Measurements from ENCODE around the gene ZNF583.

Gene ZNF583

GRCh38 chr19:56441206-56441792 lies 37.2 kb downstream of the ZNF583 start:
- no peak for DNase-seq (ENCODE audit: low read depth in 2 of 3, low spot score in 1 of 3)

GRCh38 chr19:56474308-56474707 lies 70.2 kb downstream of the ZNF583 start:
- DNase-seq (ENCODE audit: low read depth in 2 of 3, low spot score in 1 of 3) = no peak

- no peak for DNase-seq (ENCODE audit: low read depth in 2 of 3, low spot score in 1 of 3)
Observed at GRCh38 chr19:56476093-56476492, 72.0 kb downstream of the ZNF583 start.

All from stimulated activated CD4-positive, alpha-beta T cell treated with anti-CD3 and anti-CD28 coated beads, Interleukin-12 subunit alpha, Interleukin-12 subunit beta, amount 100 ng/mL, for 48 hours (primary cell).